Thyroid gland (tissue), 4 donors: ENCODE results near the gene PPP1R36. TPM values are rescaled to one million over a fixed set of nuclear protein-coding genes. Genes with fewer than 3 reads are reported as not detected.
"Not testable (repeated sequence)": the region's sequence is repeated elsewhere in the genome, so short reads cannot be mapped to it uniquely, and the experiment has no call there.

Experiments
- DNase-seq, 2 donors: peaks; one replicate each; pipeline ENCODE4 v3.0.0-alpha.2; 2019
- H3K27ac ChIP-seq, 3 donors: fragments of 200-600 bp; sonication (generic); 1 replicate in 2 of 3; 2 replicates in 1 of 3; pipeline ENCODE4 v1.5.1; 2016 to 2019; ENCODE audit warnings: mild to moderate bottlenecking in 1 of 3, moderate library complexity in 1 of 3
- H3K27me3 ChIP-seq: fragments of 200-600 bp; sonication (generic); one replicate; pipeline ENCODE4 v1.5.1; 2019
- H3K36me3 ChIP-seq, 2 donors: fragments of 200-600 bp; sonication (generic); one replicate each; pipeline ENCODE4 v1.5.1; 2016 to 2019
- H3K4me1 ChIP-seq, 2 donors: fragments of 200-600 bp; sonication (generic); one replicate each; pipeline ENCODE4 v1.5.1; 2017 to 2019
- H3K4me3 ChIP-seq, 3 donors: fragments of 200-600 bp; sonication (generic); replicated peaks in 1 of 3; 1 replicate in 2 of 3; 2 replicates in 1 of 3; pipeline ENCODE4 v1.5.1; 2016; ENCODE audit warnings: mild to moderate bottlenecking in 1 of 3
- H3K9me3 ChIP-seq: fragments of 200-600 bp; sonication (generic); one replicate; pipeline ENCODE4 v1.5.1; 2017
- POLR2A ChIP-seq, 2 donors: fragments of 450-650 bp; IDR thresholded peaks; one replicate each; pipeline ENCODE4 v1.6.1; 2017; ENCODE audit warnings: antibody characterized with exemption in 2 of 2, mild to moderate bottlenecking in 2 of 2, moderate library complexity in 1 of 2
- WGBS, 2 donors: methylation state at CpG; one replicate each; pipeline ENCODE4 v1.1.5; 2017; 5-methylcytosine and 5-hydroxymethylcytosine counted together
- intact Hi-C: fragments of 100-400 bp; cut with DNase I; formaldehyde crosslinking; loops from one replicate; pipeline ENCODE4 v1.15.1; 2023
- total RNA-seq, 4 donors: library from RNA; depleted of rRNA; stranded (reverse); fragments of >200 nt; gene quantifications; one replicate each; pipeline ENCODE4 v1.2.3, GENCODE V29; 2016
- TF ChIP-seq, protein P1 (sequence below), 6 experiments: fragments of 200-600 bp in 3 of 6; fragments of 450-650 bp in 3 of 6; sonication (generic) in 3 of 6; IDR thresholded peaks; one replicate each; pipeline ENCODE4 v1.5.1; 2016 to 2019; ENCODE audit warnings: antibody characterized with exemption in 6 of 6, mild to moderate bottlenecking in 2 of 6, inconsistent platforms in 1 of 6, moderate library complexity in 1 of 6

The PPP1R36 gene
- total RNA-seq, 4 donors from 2014 or later = 0.54 to 0.67 (median 0.63) TPM; not detected in 1

GRCh38 chr14:64556526-64556925, 6.8 kb downstream of the PPP1R36 start:
- no peaks in the 10 kb centered on the region for H3K9me3 ChIP-seq
- no peak overlapping the region for H3K27ac ChIP-seq
- DNase-seq = no peak
- 94 to 99% methylated on average over 5 of the region's 5 CpGs for whole genome bisulfite sequencing, 2 donors
- no peak overlapping the region for H3K4me3 ChIP-seq
- TF ChIP-seq POLR2A (IDR thresholded peaks at IDR 0.05) = no peak
- TF ChIP-seq, protein P1, sequence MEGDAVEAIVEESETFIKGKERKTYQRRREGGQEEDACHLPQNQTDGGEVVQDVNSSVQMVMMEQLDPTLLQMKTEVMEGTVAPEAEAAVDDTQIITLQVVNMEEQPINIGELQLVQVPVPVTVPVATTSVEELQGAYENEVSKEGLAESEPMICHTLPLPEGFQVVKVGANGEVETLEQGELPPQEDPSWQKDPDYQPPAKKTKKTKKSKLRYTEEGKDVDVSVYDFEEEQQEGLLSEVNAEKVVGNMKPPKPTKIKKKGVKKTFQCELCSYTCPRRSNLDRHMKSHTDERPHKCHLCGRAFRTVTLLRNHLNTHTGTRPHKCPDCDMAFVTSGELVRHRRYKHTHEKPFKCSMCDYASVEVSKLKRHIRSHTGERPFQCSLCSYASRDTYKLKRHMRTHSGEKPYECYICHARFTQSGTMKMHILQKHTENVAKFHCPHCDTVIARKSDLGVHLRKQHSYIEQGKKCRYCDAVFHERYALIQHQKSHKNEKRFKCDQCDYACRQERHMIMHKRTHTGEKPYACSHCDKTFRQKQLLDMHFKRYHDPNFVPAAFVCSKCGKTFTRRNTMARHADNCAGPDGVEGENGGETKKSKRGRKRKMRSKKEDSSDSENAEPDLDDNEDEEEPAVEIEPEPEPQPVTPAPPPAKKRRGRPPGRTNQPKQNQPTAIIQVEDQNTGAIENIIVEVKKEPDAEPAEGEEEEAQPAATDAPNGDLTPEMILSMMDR (IDR thresholded peaks at IDR 0.05) = no peak
- H3K27me3 ChIP-seq = no peaks in the 10 kb centered on the region
- no peaks in the 10 kb centered on the region for H3K4me1 ChIP-seq
- no peaks in the 10 kb centered on the region for H3K36me3 ChIP-seq
- intact Hi-C loops = no loop called here

- H3K27me3 ChIP-seq, DNase-seq, intact Hi-C loops, H3K36me3 ChIP-seq, H3K4me3 ChIP-seq, H3K9me3 ChIP-seq, H3K27ac ChIP-seq, H3K4me1 ChIP-seq: not testable (repeated sequence)
- WGBS, 2 donors = 94 to 95% methylated on average over 2 of the region's 2 CpGs
Measured at GRCh38 chr14:64558216-64558615, 8.5 kb downstream of the PPP1R36 start.

- Histone ChIP-seq H3K4me1 (peaks cover 0 to 3% of the 10 kb centered on the region in 2 donors), H3K4me3 (no peak overlapping the region), H3K36me3 (no peaks in the 10 kb centered on the region), H3K27me3 (no peaks in the 10 kb centered on the region), H3K9me3 (no peaks in the 10 kb centered on the region), H3K27ac (no peak overlapping the region)
- intact Hi-C loops = no loop called here
- TF ChIP-seq, protein P1 (IDR thresholded peaks at IDR 0.05) = no peak
- TF ChIP-seq POLR2A (IDR thresholded peaks at IDR 0.05) = no peak
- WGBS, 2 donors = 30 to 64% methylated on average over 2 of the region's 2 CpGs
- DNase-seq = peak; percentile 60 to 68
Measured at GRCh38 chr14:64561631-64562030, 11.9 kb downstream of the PPP1R36 start.

- Histone ChIP-seq H3K9me3 (no peaks in the 10 kb centered on the region), H3K36me3 (no peaks in the 10 kb centered on the region), H3K4me1 (peaks cover 0 to 6% of the 10 kb centered on the region in 2 donors), H3K4me3 (no peak overlapping the region), H3K27me3 (no peaks in the 10 kb centered on the region), H3K27ac (no peak overlapping the region)
- DNase-seq = no peak
- intact Hi-C loops = no loop called here
- no peak for TF ChIP-seq POLR2A (IDR thresholded peaks at IDR 0.05)
Measured at GRCh38 chr14:64562436-64562835, 12.7 kb downstream of the PPP1R36 start.

DNA sequence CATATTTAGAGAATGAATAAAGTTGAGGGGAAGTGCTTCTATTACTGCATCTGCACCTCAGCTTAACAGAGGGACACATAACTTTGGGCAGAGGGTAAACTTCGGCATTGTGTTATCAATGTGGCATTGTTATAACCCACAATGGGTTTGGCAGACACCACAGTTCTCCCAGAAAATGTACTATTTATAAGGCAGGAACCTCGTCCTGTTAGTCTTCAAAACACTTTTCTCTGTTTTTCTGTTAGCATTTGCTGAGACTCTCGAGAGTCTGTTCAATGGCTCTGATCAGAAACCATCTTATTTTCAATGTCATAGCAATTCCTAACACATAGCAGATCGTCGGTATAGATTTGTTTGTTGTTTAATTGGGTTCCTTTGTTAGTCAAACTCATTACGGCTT, 13.9 kb downstream of the PPP1R36 start:
- Histone ChIP-seq H3K4me1 (peaks cover 0 to 9% of the 10 kb centered on the region in 2 donors), H3K36me3 (no peaks in the 10 kb centered on the region), H3K9me3 (no peaks in the 10 kb centered on the region), H3K27ac (no peak overlapping the region), H3K27me3 (no peaks in the 10 kb centered on the region), H3K4me3 (no peak overlapping the region)
- no peak for TF ChIP-seq POLR2A (IDR thresholded peaks at IDR 0.05)
- TF ChIP-seq, protein P1 (IDR thresholded peaks at IDR 0.05) = no peak
- intact Hi-C loops = no loop called here
- DNase-seq = no peak
- 81 to 90% methylated on average over 6 of the region's 6 CpGs for WGBS, 2 donors

GRCh38 chr14:64566651-64567122, 16.9 kb downstream of the PPP1R36 start:
- Histone ChIP-seq H3K9me3 (no peaks in the 10 kb centered on the region), H3K27ac (no peak overlapping the region), H3K4me3 (no peak overlapping the region), H3K27me3 (no peaks in the 10 kb centered on the region), H3K4me1 (peaks cover 0 to 20% of the 10 kb centered on the region in 2 donors), H3K36me3 (no peaks in the 10 kb centered on the region)
- TF ChIP-seq, protein P1 (IDR thresholded peaks at IDR 0.05) = no peak
- no peak for TF ChIP-seq POLR2A (IDR thresholded peaks at IDR 0.05)
- 58 to 79% methylated on average over 5 of the region's 5 CpGs for WGBS, 2 donors
- DNase-seq = no peak
- intact Hi-C loops = no loop called here
